CD14-positive monocyte (primary cell): ENCODE measurements around the gene RDX. TPM values are rescaled to one million over a fixed set of nuclear protein-coding genes. Genes with fewer than 3 reads are reported as not detected.

Experiments
- DNase-seq, 3 donors: peaks; one replicate each; pipeline ENCODE4 v3.0.0-alpha.2; 2011 to 2022
- H2AFZ ChIP-seq: 2 replicates; pipeline ENCODE4 v1.6.0; 2012; ENCODE audit warnings: mild to moderate bottlenecking, low read depth, low read length, inconsistent platforms; ENCODE audit not compliant: insufficient read depth, poor library complexity, severe bottlenecking
- H3K27ac ChIP-seq, 2 donors: 1 replicate in 1 of 2; 2 replicates in 1 of 2; pipeline ENCODE4 v1.5.1; 2012 to 2013; ENCODE audit warnings: low read length in 2 of 2, control low read depth in 1 of 2, inconsistent platforms in 1 of 2, low read depth in 1 of 2, mild to moderate bottlenecking in 1 of 2
- H3K27me3 ChIP-seq, 2 donors: one replicate each; pipeline versions ENCODE4 v1.6.0 to v1.6.1; 2011 to 2013; ENCODE audit warnings: low read length in 2 of 2; ENCODE audit not compliant: control insufficient read depth in 2 of 2, insufficient read depth in 2 of 2
- H3K36me3 ChIP-seq, 2 donors: replicated peaks in 1 of 2; 1 replicate in 1 of 2; 2 replicates in 1 of 2; pipeline versions ENCODE4 v1.5.1 to v1.6.1; 2012 to 2013; ENCODE audit warnings: low read length in 2 of 2, control low read depth in 1 of 2, inconsistent platforms in 1 of 2, mild to moderate bottlenecking in 1 of 2; ENCODE audit not compliant: insufficient read depth in 2 of 2, control insufficient read depth in 1 of 2
- H3K4me1 ChIP-seq, 2 donors: 1 replicate in 1 of 2; 2 replicates in 1 of 2; pipeline versions ENCODE4 v1.5.1 to v1.6.1; 2012 to 2013; ENCODE audit warnings: low read length in 2 of 2, control low read depth in 1 of 2, inconsistent platforms in 1 of 2, mild to moderate bottlenecking in 1 of 2, moderate library complexity in 1 of 2; ENCODE audit not compliant: insufficient read depth in 2 of 2, control insufficient read depth in 1 of 2
- H3K4me2 ChIP-seq: replicated peaks from 2 replicates; pipeline ENCODE3; 2012; ENCODE audit warnings: low read length, moderate library complexity, mild to moderate bottlenecking; ENCODE audit not compliant: poor library complexity, severe bottlenecking; ENCODE audit errors: extremely low read depth
- H3K4me3 ChIP-seq, 3 experiments: fragments of 200-600 bp in 1 of 3; sonication (generic) in 1 of 3; replicated peaks in 1 of 3; 1 replicate in 2 of 3; 2 replicates in 1 of 3; pipeline ENCODE4 v1.5.1; 2011 to 2013; ENCODE audit warnings: low read length in 3 of 3, mild to moderate bottlenecking in 3 of 3, control low read depth in 2 of 3, low read depth in 2 of 3, inconsistent platforms in 1 of 3, moderate library complexity in 1 of 3
- H3K79me2 ChIP-seq: 2 replicates; pipeline ENCODE4 v1.6.0; 2012; ENCODE audit warnings: mild to moderate bottlenecking, control low read depth, inconsistent platforms, low read length, moderate library complexity; ENCODE audit not compliant: insufficient read depth
- H3K9ac ChIP-seq: 2 replicates; pipeline ENCODE4 v1.6.0; 2017; ENCODE audit warnings: low read length, mild to moderate bottlenecking; ENCODE audit not compliant: insufficient read depth, poor library complexity, severe bottlenecking
- H3K9me3 ChIP-seq, 2 donors: replicated peaks in 1 of 2; 1 replicate in 1 of 2; 2 replicates in 1 of 2; pipeline versions ENCODE4 v1.5.1 to v1.6.1; 2012 to 2013; ENCODE audit warnings: low read length in 2 of 2, control low read depth in 1 of 2; ENCODE audit not compliant: control insufficient read depth in 1 of 2, insufficient read depth in 1 of 2
- H4K20me1 ChIP-seq: 2 replicates; pipeline ENCODE4 v1.6.0; 2012; ENCODE audit warnings: mild to moderate bottlenecking, low read length, control low read depth, moderate library complexity; ENCODE audit not compliant: insufficient read depth
- H3K27ac Mint-ChIP-seq, 7 donors: one replicate each; pipeline ENCODE4 v1.8.0; 2020; ENCODE audit warnings: mild to moderate bottlenecking in 7 of 7, mixed read lengths in 7 of 7, moderate library complexity in 6 of 7, inconsistent platforms in 2 of 7
- H3K27me3 Mint-ChIP-seq, 3 donors: one replicate each; pipeline ENCODE4 v1.8.0; 2021 to 2022; ENCODE audit warnings: low read depth in 3 of 3, mild to moderate bottlenecking in 3 of 3, mixed read lengths in 3 of 3, moderate library complexity in 3 of 3, inconsistent platforms in 1 of 3
- H3K36me3 Mint-ChIP-seq, 2 donors: one replicate each; pipeline ENCODE4 v1.8.0; 2020; ENCODE audit warnings: mixed read lengths in 2 of 2, inconsistent platforms in 1 of 2, mild to moderate bottlenecking in 1 of 2
- H3K4me1 Mint-ChIP-seq: one replicate; pipeline ENCODE4 v1.8.0; 2020; ENCODE audit warnings: mild to moderate bottlenecking, mixed read lengths
- H3K4me3 Mint-ChIP-seq, 2 donors: one replicate each; pipeline ENCODE4 v1.8.0; 2020; ENCODE audit warnings: mild to moderate bottlenecking in 2 of 2, mixed read lengths in 2 of 2, moderate library complexity in 1 of 2
- H3K9me3 Mint-ChIP-seq, 7 donors: one replicate each; pipeline ENCODE4 v1.8.0; 2020 to 2022; ENCODE audit warnings: mixed read lengths in 7 of 7, mild to moderate bottlenecking in 6 of 7, moderate library complexity in 6 of 7, inconsistent platforms in 2 of 7
- CTCF ChIP-seq: fragments of 200-600 bp; IDR thresholded peaks from one replicate; pipeline ENCODE4 v1.8.0; 2022; ENCODE audit warnings: antibody characterized with exemption, mild to moderate bottlenecking
- WGBS: methylation state at CpG from one replicate; pipeline ENCODE4 v1.1.5; 2013; ENCODE audit warnings: missing lambda C conversion rate; ENCODE audit not compliant: insufficient coverage; 5-methylcytosine and 5-hydroxymethylcytosine counted together
- intact Hi-C, 2 donors: fragments of 100-400 bp; cut with micrococcal nuclease; formaldehyde crosslinking; loops; one replicate each; pipeline versions ENCODE4 v1.15.0 to v1.15.1; 2023
- polyA plus RNA-seq, 3 donors: library from polyadenylated mRNA; depleted of rRNA in 1 of 3; unstranded in 2 of 3; stranded (reverse) in 1 of 3; fragments of 300-500 nt in 2 of 3; fragments of >200 nt in 1 of 3; fragmentation: Illumina TruSeq in 2 of 3; gene quantifications; 1 replicate in 2 of 3; 2 replicates in 1 of 3; pipeline ENCODE4 v1.2.3, GENCODE V29; 2012 to 2021

Gene RDX
- polyA plus RNA-seq, 3 donors, result 11.9 to 22.0 (median 20.9) TPM

GRCh38 chr11:110176366-110177085 lies 119.9 kb downstream of the RDX start:
- peaks cover 6 to 9% (median 6%) of the 10 kb centered on the region in 3 donors for H3K27me3 Mint-ChIP-seq
- H3K4me1 Mint-ChIP-seq, result peaks cover 8% of the 10 kb centered on the region
- WGBS, result 79% methylated on average over 10 of the region's 12 CpGs
- H3K9me3 Mint-ChIP-seq, result peaks cover 0 to 2% (median 0%) of the 10 kb centered on the region in 7 donors
- H3K27ac ChIP-seq, result no peak overlapping the region
- no peaks in the 10 kb centered on the region for H4K20me1 ChIP-seq
- no peak overlapping the region for H3K9ac ChIP-seq
- no peaks in the 10 kb centered on the region for H3K79me2 ChIP-seq
- DNase-seq, result peak in 2 of 3 donors; percentile 2 to 35
- no peak overlapping the region for H3K4me3 Mint-ChIP-seq
- intact Hi-C loops, result no loop called here
- no peak overlapping the region for H3K27ac Mint-ChIP-seq
- no peak overlapping the region for H3K4me2 ChIP-seq
- no peak overlapping the region for H3K4me3 ChIP-seq
- H3K36me3 Mint-ChIP-seq, result no peaks in the 10 kb centered on the region
- no peaks in the 10 kb centered on the region for H3K27me3 ChIP-seq
- peaks cover 7% of the 10 kb centered on the region in 2 donors for H3K4me1 ChIP-seq
- H3K9me3 ChIP-seq, result no peaks in the 10 kb centered on the region
- TF ChIP-seq CTCF, result no peak
- no peak overlapping the region for H2AFZ ChIP-seq
- H3K36me3 ChIP-seq, result no peaks in the 10 kb centered on the region

- Histone ChIP-seq H3K9me3 (no peaks in the 10 kb centered on the region), H3K27ac (no peak overlapping the region), H3K79me2 (no peaks in the 10 kb centered on the region), H3K4me1 (peaks cover 7% of the 10 kb centered on the region in 2 donors), H2AFZ (no peak overlapping the region), H3K4me3 (no peak overlapping the region), H3K27me3 (no peaks in the 10 kb centered on the region), H3K9ac (no peak overlapping the region), H3K36me3 (no peaks in the 10 kb centered on the region), H3K4me2 (no peak overlapping the region), H4K20me1 (no peaks in the 10 kb centered on the region)
- Mint-ChIP-seq H3K27me3 (peaks cover 5 to 6% (median 5%) of the 10 kb centered on the region in 3 donors), H3K27ac (no peak overlapping the region), H3K4me1 (peaks cover 8% of the 10 kb centered on the region), H3K9me3 (peaks cover 0 to 2% (median 0%) of the 10 kb centered on the region in 7 donors), H3K4me3 (no peak overlapping the region), H3K36me3 (no peaks in the 10 kb centered on the region)
- intact Hi-C loops, result no loop called here
- TF ChIP-seq CTCF, result no peak
- WGBS, result 80% methylated on average over 2 of the region's 6 CpGs
- DNase-seq, result no peak
Measured at GRCh38 chr11:110174645-110175310, 121.6 kb downstream of the RDX start.
